Bladder microvascular endothelial cell (primary cell): ENCODE results near the gene LY9. TPM values are rescaled to one million over a fixed set of nuclear protein-coding genes. Genes with fewer than 3 reads are reported as not detected.

Source experiments
- total RNA-seq: library from RNA; depleted of rRNA; stranded (reverse); fragments of >200 nt; gene quantifications from 2 replicates; pipeline ENCODE4 v1.2.3, GENCODE V29; 2014

The LY9 gene
- not detected in 2 replicates for total RNA-seq

DNA sequence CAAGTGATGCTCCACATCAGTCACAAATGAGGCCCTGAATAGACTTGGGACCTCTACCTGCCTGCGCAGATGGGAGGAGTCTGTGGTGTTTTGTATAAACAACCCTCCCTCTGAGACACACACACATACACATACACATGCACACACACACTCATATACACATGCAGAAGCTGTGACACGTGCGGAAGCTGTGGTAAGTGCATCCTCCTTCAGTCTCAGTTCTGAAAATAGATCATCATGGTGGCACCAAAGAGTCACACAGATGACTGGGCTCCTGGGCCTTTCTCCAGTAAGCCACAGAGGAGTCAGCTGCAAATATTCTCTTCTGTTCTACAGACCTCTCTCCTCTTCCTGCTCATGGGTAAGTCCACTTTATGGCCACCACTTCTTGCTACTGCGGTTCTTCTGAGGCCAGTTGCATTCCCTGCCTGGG lies at the start of gene LY9:
TSS of gene LY9 (plus strand) at position 224 of the 433 bp plus-strand sequence. CDS start at position 238, 14 bp downstream.

DNA sequence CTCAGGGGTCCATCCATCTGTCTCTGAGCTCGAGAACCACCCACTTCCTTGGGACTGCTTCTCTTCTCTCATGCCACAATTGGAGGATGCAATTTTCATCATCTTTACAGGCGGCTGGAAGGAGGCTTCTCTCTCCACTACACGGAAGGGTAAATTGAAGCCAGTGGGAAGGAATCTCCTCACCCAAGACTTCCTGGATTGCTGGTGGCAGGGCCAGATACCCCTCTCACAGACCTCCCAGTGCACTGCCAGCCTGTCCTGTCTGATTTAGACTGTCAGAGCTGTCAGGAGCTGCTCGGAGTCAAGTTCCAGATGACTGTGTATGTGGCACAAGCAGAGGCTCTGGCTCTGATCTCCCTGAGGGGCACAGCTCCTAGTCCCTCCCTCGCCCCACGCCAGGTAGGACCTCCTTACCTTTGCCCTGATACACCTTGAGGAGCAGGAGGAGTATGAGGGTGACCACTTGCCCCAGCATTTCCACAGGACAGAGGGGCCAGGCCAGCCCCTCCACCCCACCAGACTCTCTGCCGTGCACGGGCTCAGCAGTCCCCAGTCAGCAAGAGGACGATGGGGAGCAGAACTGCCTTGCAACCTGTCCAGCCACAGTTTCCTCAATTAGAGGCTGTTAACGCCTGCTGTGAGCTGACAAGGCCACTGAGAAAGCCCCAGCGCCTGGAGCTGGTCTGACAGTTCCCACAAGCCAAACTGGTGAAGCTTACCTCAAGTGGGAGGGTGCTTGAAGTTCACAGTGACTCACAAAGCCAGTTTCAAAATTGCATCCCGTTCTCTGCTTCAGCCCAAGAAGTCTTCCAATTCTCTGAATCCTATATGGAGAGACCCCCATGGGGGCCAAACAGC lies 66.5 kb downstream of the LY9 start, which contains the start of gene CD244:
TSS of gene CD244 (minus strand) at position 685 of the 858 bp plus-strand sequence. CDS start at position 475, 210 bp downstream.

Other genes starting within 250 kb of the LY9 start
- gene CD84, start 216.7 kb upstream of the LY9 start, total RNA-seq, result not detected in 2 replicates
- not detected in 2 replicates for gene SLAMF1, start 149.1 kb upstream of the LY9 start, total RNA-seq
- gene CD48, start 84.4 kb upstream of the LY9 start, total RNA-seq, result not detected in 2 replicates
- not detected in 2 replicates for gene SLAMF7, start 56.9 kb upstream of the LY9 start, total RNA-seq
- not detected in 2 replicates for gene CD244, start 66.7 kb downstream of the LY9 start, total RNA-seq
- not detected in 2 replicates for gene ITLN1, start 89.0 kb downstream of the LY9 start, total RNA-seq
- gene ITLN2, start 158.6 kb downstream of the LY9 start, total RNA-seq, result not detected in 2 replicates
- gene F11R, start 225.0 kb downstream of the LY9 start, total RNA-seq, result 84.2 and 331 TPM in 2 replicates
- gene TSTD1, start 242.8 kb downstream of the LY9 start, total RNA-seq, result 3.8 TPM in 1 of 2 replicates, not detected in the other
- gene USF1, start 249.8 kb downstream of the LY9 start, total RNA-seq, result 104 and 119 TPM in 2 replicates